Heart left ventricle (tissue), 16 donors: ENCODE results near the gene GIMAP7. TPM values are rescaled to one million over a fixed set of nuclear protein-coding genes. Genes with fewer than 3 reads are reported as not detected.

Experiments used
- ATAC-seq, 4 donors: fragments of 200-7000 bp; cut with Tn5 transposase; one replicate each; pipeline ENCODE4 v1.9.1; 2020 to 2022; ENCODE audit warnings: moderate library complexity in 4 of 4, mild to moderate bottlenecking in 3 of 4, moderate number of reproducible peaks in 1 of 4
- DNase-seq, 5 donors: peaks; one replicate each; pipeline ENCODE4 v3.0.0-alpha.2; 2020
- H3K27ac ChIP-seq, 12 donors: fragments of 200-600 bp; sonication (generic) in 4 of 12; one replicate each; pipeline versions ENCODE4 v1.5.0 to v1.8.0; 2016 to 2022; ENCODE audit warnings: mild to moderate bottlenecking in 2 of 12
- H3K27me3 ChIP-seq, 9 donors: fragments of 200-600 bp; sonication (generic) in 2 of 9; one replicate each; pipeline versions ENCODE4 v1.5.1 to v1.8.0; 2016 to 2022; ENCODE audit warnings: mild to moderate bottlenecking in 3 of 9
- H3K36me3 ChIP-seq, 9 donors: fragments of 200-600 bp; sonication (generic) in 2 of 9; one replicate each; pipeline versions ENCODE4 v1.5.0 to v1.8.0; 2018 to 2022; ENCODE audit warnings: mild to moderate bottlenecking in 2 of 9
- H3K4me1 ChIP-seq, 12 donors: fragments of 200-600 bp; sonication (generic) in 4 of 12; one replicate each; pipeline versions ENCODE4 v1.5.0 to v1.8.0; 2016 to 2022; ENCODE audit warnings: mild to moderate bottlenecking in 3 of 12
- H3K4me3 ChIP-seq, 12 donors: fragments of 200-600 bp; sonication (generic) in 4 of 12; one replicate each; pipeline versions ENCODE4 v1.5.0 to v1.8.0; 2017 to 2022; ENCODE audit warnings: mild to moderate bottlenecking in 9 of 12, moderate library complexity in 4 of 12
- H3K9me3 ChIP-seq, 12 donors: fragments of 200-600 bp; sonication (generic) in 4 of 12; one replicate each; pipeline versions ENCODE4 v1.5.0 to v1.8.0; 2016 to 2022; ENCODE audit warnings: mild to moderate bottlenecking in 1 of 12
- CTCF ChIP-seq, 12 donors: fragments of 200-600 bp; sonication (generic) in 4 of 12; IDR thresholded peaks; one replicate each; pipeline versions ENCODE4 v1.5.0 to v1.8.0; 2018 to 2022; ENCODE audit warnings: antibody characterized with exemption in 12 of 12, mild to moderate bottlenecking in 5 of 12
- POLR2A ChIP-seq, 2 donors: fragments of 450-650 bp; IDR thresholded peaks; one replicate each; pipeline ENCODE4 v1.6.1; 2017; ENCODE audit warnings: antibody characterized with exemption in 2 of 2, mild to moderate bottlenecking in 2 of 2, moderate library complexity in 2 of 2
- WGBS, 4 donors: extraction: QIAGEN DNeasy Blood & Tissue Kit in 2 of 4; methylation state at CpG; one replicate each; pipeline versions ENCODE4 v1.1.5 to v1.1.7; 2013 to 2018; 5-methylcytosine and 5-hydroxymethylcytosine counted together
- intact Hi-C, 10 donors: fragments of 100-400 bp; cut with DNase I; formaldehyde crosslinking; loops; one replicate each; pipeline versions ENCODE4 v1.11.1 to v1.14.2; 2022
- long read RNA-seq, 3 donors: library from polyadenylated mRNA; unstranded; transcript quantifications; one replicate each; pipeline ENCODE4 v2.0.0, GENCODE V29; 2020 to 2021
- polyA plus RNA-seq, 2 donors: library from polyadenylated mRNA; stranded (reverse); fragments of 200-250 nt; gene quantifications; one replicate each; pipeline ENCODE4 v1.2.3, GENCODE V29; 2013
- total RNA-seq, 9 donors: library from RNA; depleted of rRNA in 2 of 9; stranded (reverse); fragments of >200 nt in 2 of 9; fragmentation: NEBNext Ultra II Directional in 3 of 9; extraction: Animal tissue kit (Norgen Biotek cat#: 25700) in 3 of 9; gene quantifications; one replicate each; pipeline versions ENCODE4 v1.1.0 to v1.2.4, GENCODE V29; 2016 to 2023
- donor health status: ischemic (EF 13 %, LVEDD 7.1; RV severe dilation, severe dysfunction).
- donor health status: healthy with polysubstance abuse.
- donor health status: DM: no; HTN: yes; CAD: no.
- donor health status: DM: no; HTN: no; CAD: no.
- donor health status: ischemic (EF 25% LVEDD 6.9; RV normal size, moderate dysfunction).
- donor health status: ischemic (EF 25% LVEDD 5.7; RV mildly dilated, moderate dysfunction).
- donor health status: healthy.
- donor health status: DM: yes; HTN: yes; CAD: no.
- donor health status: ischemic (EF 35%, LVEDD 5.7; RV mildly dilated, moderate dysfunction).
- donor health status: nonischemic (EF 11% LVEDD 7.7; RV severe dilation, severe dysfunction).
- donor health status: DM: yes; HTN: yes; CAD: no.
- donor health status: PGD.
- donor health status: ischemic (EF 29% LVEDD 5.4; RV normal size, mild dysfunction).
- donor health status: nonischemic (EF 23%, LVEDD 6.1; RV moderate dilation, normal function).

The GIMAP7 gene
- total RNA-seq (10 to 100 TPM; 14.4 to 46.8 (median 18.9) TPM), polyA plus RNA-seq (10 to 100 TPM; 34.6 to 48.0 TPM)
- long read RNA-seq, donor 1, transcript GIMAP7-201 (2 exons, 1,256 nt), result major isoform, 10 of 16 reads
- long read RNA-seq, donor 1, partial matches to known transcripts, result 6 of 16 reads
- long read RNA-seq, donor 1, other reads (novel, unspliced or antisense), result 0 of 16 reads
- long read RNA-seq, donor 2, transcript GIMAP7-201 (2 exons, 1,256 nt), result major isoform, 10 of 11 reads
- long read RNA-seq, donor 2, partial matches to known transcripts, result 0 of 11 reads
- long read RNA-seq, donor 2, other reads (novel, unspliced or antisense), result 1 of 11 reads
- long read RNA-seq, donor 3, transcript GIMAP7-201 (2 exons, 1,256 nt), result major isoform, 5 of 6 reads
- long read RNA-seq, donor 3, partial matches to known transcripts, result 0 of 6 reads
- long read RNA-seq, donor 3, other reads (novel, unspliced or antisense), result 1 of 6 reads

GRCh38 chr7:150514748-150515222, at the start of gene GIMAP7:
Gene GIMAP7, plus strand, starts transcription at chr7:150514872. Its CDS starts 5,103 bp downstream, at chr7:150519975.
- TF ChIP-seq CTCF (IDR thresholded peaks at IDR 0.05), result no peak
- TF ChIP-seq POLR2A (IDR thresholded peaks at IDR 0.05), result peak in 1 of 2 donors; percentile 68
- Histone ChIP-seq H3K4me3 (peak within 1 kb of the TSS; percentile 24 to 69 (median 60)), H3K9me3 (peaks cover 0 to 3% (median 0%) of the 10 kb centered on the region in 12 donors), H3K27me3 (no peaks in the 10 kb centered on the region), H3K4me1 (peaks cover 0 to 21% (median 2%) of the 10 kb centered on the region in 12 donors), H3K36me3 (peaks cover 0 to 4% (median 0%) of the 10 kb centered on the region in 9 donors), H3K27ac (peak within 1 kb of the TSS; percentile 66 to 92 (median 85))
- peak in 3 of 5 donors; percentile 34 to 38 (median 35) for DNase-seq
- WGBS, 4 donors, result 47 to 59% (median 52%) methylated on average over 3 of the region's 3 CpGs
- intact Hi-C loops, result loop anchor here in 7 of 10 donors (2.0 to 5.0 kb wide), 11 partner anchors 32 to 240 kb away; partner anchors contain the start of genes GIMAP8 (in 5 of the 7), GIMAP6 (in 3 of the 7), GIMAP4 (in 1 of the 7) and GIMAP5 (in 1 of the 7)
- ATAC-seq, result peak; percentile 75 to 87 (median 78)

GRCh38 chr7:150464962-150465361, 49.7 kb upstream of the GIMAP7 start:
- H3K4me3 ChIP-seq, result no peak overlapping the region
- H3K27me3 ChIP-seq, result no peaks in the 10 kb centered on the region
- intact Hi-C loops, result loop anchor here in 2 of 10 donors (5.0 kb wide), 1 partner anchor 47 kb away; the partner anchor contains the start of gene GIMAP7 (in 2 of the 2)
- peak overlapping the region in 6 of 12 donors; percentile 10 to 56 (median 34) for H3K27ac ChIP-seq
- 82 to 100% (median 95%) methylated on average over 1 of the region's 1 CpG for WGBS, 4 donors
- peaks cover 0 to 54% (median 26%) of the 10 kb centered on the region in 9 donors for H3K36me3 ChIP-seq
- no peak for ATAC-seq
- H3K4me1 ChIP-seq, result peaks cover 0 to 63% (median 2%) of the 10 kb centered on the region in 12 donors
- peaks cover 0 to 35% (median 24%) of the 10 kb centered on the region in 12 donors for H3K9me3 ChIP-seq
- no peak for DNase-seq
- TF ChIP-seq POLR2A (IDR thresholded peaks at IDR 0.05) (no peak), CTCF (IDR thresholded peaks at IDR 0.05) (no peak)

GRCh38 chr7:150465414-150465813, 49.3 kb upstream of the GIMAP7 start:
- no peak for DNase-seq
- Histone ChIP-seq H3K4me3 (no peak overlapping the region), H3K9me3 (peaks cover 0 to 33% (median 24%) of the 10 kb centered on the region in 12 donors), H3K27ac (peak overlapping the region in 9 of 12 donors; percentile 10 to 56 (median 40)), H3K4me1 (peaks cover 0 to 63% (median 2%) of the 10 kb centered on the region in 12 donors), H3K27me3 (no peaks in the 10 kb centered on the region), H3K36me3 (peaks cover 0 to 51% (median 25%) of the 10 kb centered on the region in 9 donors)
- WGBS, 4 donors, result 96 to 98% (median 97%) methylated on average over 2 of the region's 2 CpGs
- ATAC-seq, result no peak
- TF ChIP-seq CTCF (IDR thresholded peaks at IDR 0.05) (no peak), POLR2A (IDR thresholded peaks at IDR 0.05) (no peak)
- intact Hi-C loops, result loop anchor here in 2 of 10 donors (5.0 kb wide), 1 partner anchor 47 kb away; the partner anchor contains the start of gene GIMAP7 (in 2 of the 2)
